Activated T-helper 2 cell treated with anti-CD3 and anti-CD28 coated beads, Interferon-gamma antibody, Interleukin-2, Interleukin-4, amounts not matched to agents 10 μg/mL and 5 μg/mL and 100 μg/mL, durations not matched to agents 14 hours and 24 hours and 36 hours (primary cell): Measurements from ENCODE around the gene MAMDC4. TPM values are rescaled to one million over a fixed set of nuclear protein-coding genes. Genes with fewer than 3 reads are reported as not detected.
"Not testable (repeated sequence)": the region's sequence is repeated elsewhere in the genome, so short reads cannot be mapped to it uniquely, and the experiment has no call there.

ENCODE experiments used
- DNase-seq: peaks from one replicate; pipeline ENCODE4 v3.0.0; 2021; ENCODE audit warnings: low spot score
- H3K27ac Mint-ChIP-seq: one replicate; pipeline ENCODE4 v1.8.0; 2021; ENCODE audit warnings: mixed read lengths
- H3K27me3 Mint-ChIP-seq: one replicate; pipeline ENCODE4 v1.8.0; 2021; ENCODE audit warnings: low read depth, mixed read lengths
- H3K36me3 Mint-ChIP-seq: one replicate; pipeline ENCODE4 v1.8.0; 2021; ENCODE audit warnings: low read depth, mixed read lengths
- H3K4me1 Mint-ChIP-seq: one replicate; pipeline ENCODE4 v1.8.0; 2021; ENCODE audit warnings: low read depth, mixed read lengths
- H3K4me3 Mint-ChIP-seq: one replicate; pipeline ENCODE4 v1.8.0; 2021; ENCODE audit warnings: low read depth, mild to moderate bottlenecking, moderate library complexity, mixed read lengths
- H3K9me3 Mint-ChIP-seq: one replicate; pipeline ENCODE4 v1.8.0; 2021; ENCODE audit warnings: mixed read lengths
- intact Hi-C: fragments of 100-400 bp; cut with micrococcal nuclease; formaldehyde crosslinking; loops from one replicate; pipeline ENCODE4 v1.15.1; 2023
- total RNA-seq: library from RNA; stranded (reverse); gene quantifications from 2 replicates; pipeline ENCODE4 v1.2.3, GENCODE V29; 2022

MAMDC4 gene
- total RNA-seq, 1 donor from 2014 or later, result 21.0 TPM

GRCh38 chr9:136860933-136861873 lies 9.1 kb downstream of the MAMDC4 start:
- H3K27me3 Mint-ChIP-seq, result no peaks in the 10 kb centered on the region
- peaks cover 28% of the 10 kb centered on the region for H3K36me3 Mint-ChIP-seq
- no peak overlapping the region for H3K27ac Mint-ChIP-seq
- DNase-seq, result no peak
- H3K4me3 Mint-ChIP-seq, result no peak overlapping the region
- no peaks in the 10 kb centered on the region for H3K9me3 Mint-ChIP-seq
- peaks cover 9% of the 10 kb centered on the region for H3K4me1 Mint-ChIP-seq
- intact Hi-C loops, result no loop called here

GRCh38 chr9:136861874-136862457 lies 9.8 kb downstream of the MAMDC4 start:
- H3K9me3 Mint-ChIP-seq, result no peaks in the 10 kb centered on the region
- H3K4me1 Mint-ChIP-seq, result peaks cover 9% of the 10 kb centered on the region
- no peaks in the 10 kb centered on the region for H3K27me3 Mint-ChIP-seq
- H3K4me3 Mint-ChIP-seq, result no peak overlapping the region
- peaks cover 28% of the 10 kb centered on the region for H3K36me3 Mint-ChIP-seq
- DNase-seq, result no peak
- no peak overlapping the region for H3K27ac Mint-ChIP-seq
- intact Hi-C loops, result no loop called here

- intact Hi-C loops, result no loop called here
- H3K36me3 Mint-ChIP-seq, result peaks cover 28% of the 10 kb centered on the region
- H3K9me3 Mint-ChIP-seq, result no peaks in the 10 kb centered on the region
- H3K27ac Mint-ChIP-seq, result no peak overlapping the region
- peaks cover 9% of the 10 kb centered on the region for H3K4me1 Mint-ChIP-seq
- DNase-seq, result no peak
- no peaks in the 10 kb centered on the region for H3K27me3 Mint-ChIP-seq
- no peak overlapping the region for H3K4me3 Mint-ChIP-seq
These were observed 10.9 kb downstream of the MAMDC4 start for GRCh38 chr9:136862849-136863622.

GRCh38 chr9:136863623-136864273 lies 11.6 kb downstream of the MAMDC4 start:
- no peaks in the 10 kb centered on the region for H3K9me3 Mint-ChIP-seq
- no peak overlapping the region for H3K4me3 Mint-ChIP-seq

GRCh38 chr9:136865041-136865767 lies 13.1 kb downstream of the MAMDC4 start:
- Mint-ChIP-seq H3K9me3 (no peaks in the 10 kb centered on the region), H3K36me3 (peaks cover 36% of the 10 kb centered on the region), H3K27me3 (no peaks in the 10 kb centered on the region), H3K4me3 (peak overlapping the region; percentile 86), H3K4me1 (peaks cover 9% of the 10 kb centered on the region), H3K27ac (peak overlapping the region; percentile 63)
- no peak for DNase-seq
- intact Hi-C loops, result no loop called here

More at GRCh38 chr9:136863623-136864273, 11.6 kb downstream of the MAMDC4 start:
- Mint-ChIP-seq H3K36me3 (peaks cover 33% of the 10 kb centered on the region), H3K4me1 (peaks cover 9% of the 10 kb centered on the region), H3K27ac (no peak overlapping the region), H3K27me3 (no peaks in the 10 kb centered on the region)
- intact Hi-C loops, result no loop called here
- DNase-seq, result no peak

GRCh38 chr9:136865768-136866103 lies 13.6 kb downstream of the MAMDC4 start:
- intact Hi-C loops, result loop anchor here (1.0 kb wide), 2 partner anchors 17 to 37 kb away; no protein-coding TSS in a partner anchor
- H3K27ac Mint-ChIP-seq, result peak overlapping the region; percentile 63

GRCh38 chr9:136866898-136867421 lies 14.8 kb downstream of the MAMDC4 start:
- not testable (repeated sequence) for H3K9me3 Mint-ChIP-seq, DNase-seq, H3K4me1 Mint-ChIP-seq, H3K27me3 Mint-ChIP-seq, H3K27ac Mint-ChIP-seq
- Mint-ChIP-seq H3K36me3 (peaks cover 30% of the 10 kb centered on the region), H3K4me3 (peak overlapping the region; percentile 72)
- intact Hi-C loops, result loop anchor here (1.0 kb wide), 2 partner anchors 15 to 35 kb away; no protein-coding TSS in a partner anchor

More at GRCh38 chr9:136865768-136866103, 13.6 kb downstream of the MAMDC4 start:
- H3K9me3 Mint-ChIP-seq, result no peaks in the 10 kb centered on the region
- no peaks in the 10 kb centered on the region for H3K27me3 Mint-ChIP-seq
- H3K4me1 Mint-ChIP-seq, result peaks cover 9% of the 10 kb centered on the region
- DNase-seq, result no peak
- H3K36me3 Mint-ChIP-seq, result peaks cover 32% of the 10 kb centered on the region
- peak overlapping the region; percentile 86 for H3K4me3 Mint-ChIP-seq

- Mint-ChIP-seq H3K4me3 (peak overlapping the region; percentile 57), H3K36me3 (peaks cover 24% of the 10 kb centered on the region), H3K27ac (peak overlapping the region; percentile 49), H3K9me3 (peaks cover 13% of the 10 kb centered on the region), H3K4me1 (peaks cover 9% of the 10 kb centered on the region), H3K27me3 (no peaks in the 10 kb centered on the region)
- intact Hi-C loops, result no loop called here
- no peak for DNase-seq
These were observed 15.3 kb downstream of the MAMDC4 start for GRCh38 chr9:136867480-136867879.

- Mint-ChIP-seq H3K9me3 (peaks cover 17% of the 10 kb centered on the region), H3K27ac (no peak overlapping the region), H3K4me3 (peak overlapping the region; percentile 57), H3K4me1 (peaks cover 9% of the 10 kb centered on the region), H3K27me3 (no peaks in the 10 kb centered on the region), H3K36me3 (peaks cover 24% of the 10 kb centered on the region)
- no peak for DNase-seq
- intact Hi-C loops, result no loop called here
These were observed 15.8 kb downstream of the MAMDC4 start for GRCh38 chr9:136867917-136868316.

- Mint-ChIP-seq H3K36me3 (peaks cover 17% of the 10 kb centered on the region), H3K4me3 (peak overlapping the region; percentile 49), H3K4me1 (peaks cover 9% of the 10 kb centered on the region), H3K27me3 (no peaks in the 10 kb centered on the region), H3K27ac (peak overlapping the region; percentile 16), H3K9me3 (peaks cover 17% of the 10 kb centered on the region)
- intact Hi-C loops, result no loop called here
- no peak for DNase-seq
These were observed 16.5 kb downstream of the MAMDC4 start for GRCh38 chr9:136868644-136869043.

GRCh38 chr9:136869611-136870010 lies 17.5 kb downstream of the MAMDC4 start:
- H3K4me1 Mint-ChIP-seq, H3K27me3 Mint-ChIP-seq, H3K36me3 Mint-ChIP-seq, intact Hi-C loops, H3K4me3 Mint-ChIP-seq, DNase-seq, H3K27ac Mint-ChIP-seq: not testable (repeated sequence)
- H3K9me3 Mint-ChIP-seq, result peaks cover 17% of the 10 kb centered on the region
